Measurements from ENCODE around the gene EFS.

- TF ChIP-seq CTCF (IDR thresholded peaks at IDR 0.05; ENCODE audit: poor library complexity) (no peak), EZH2phosphoT487 (IDR thresholded peaks at IDR 0.05; ENCODE audit: low read depth, severe bottlenecking, unreplicated experiment) (no peak), EZH2 (IDR thresholded peaks at IDR 0.05; ENCODE audit: borderline replicate concordance) (no peak)
Observed at GRCh38 chr14:23408307-23408630, 43.3 kb upstream of the EFS start.
